ENCODE measurements around the gene FBLIM1. TPM values are rescaled to one million over a fixed set of nuclear protein-coding genes. Genes with fewer than 3 reads are reported as not detected.

The FBLIM1 gene
- total RNA-seq, 2 experiments from 2014 or later, result not detected

- ChIA-PET POLR2A (no interaction called here), CTCF (no interaction called here)
- Mint-ChIP-seq H3K9me3 (ENCODE audit: insufficient read depth) (no peaks in the 10 kb centered on the region), H3K4me1 (ENCODE audit: low read depth) (no peaks in the 10 kb centered on the region), H3K27ac (no peak overlapping the region), H3K27me3 (ENCODE audit: low read depth) (no peaks in the 10 kb centered on the region), H3K36me3 (ENCODE audit: low read depth) (peaks cover 9% of the 10 kb centered on the region), H3K4me3 (no peak overlapping the region)
- ATAC-seq, result no peak
- DNase-seq, result no peak
Observed at GRCh38 chr1:15733218-15733725, 25.3 kb upstream of the FBLIM1 start.

- H3K4me1 Mint-ChIP-seq (ENCODE audit: low read depth), result no peaks in the 10 kb centered on the region
- no peak overlapping the region for H3K4me3 Mint-ChIP-seq
- ChIA-PET CTCF (no interaction called here), POLR2A (no interaction called here)
- H3K9me3 Mint-ChIP-seq (ENCODE audit: insufficient read depth), result no peaks in the 10 kb centered on the region
- no peaks in the 10 kb centered on the region for H3K27me3 Mint-ChIP-seq (ENCODE audit: low read depth)
- peaks cover 9% of the 10 kb centered on the region for H3K36me3 Mint-ChIP-seq (ENCODE audit: low read depth)
- ATAC-seq, result no peak
- H3K27ac Mint-ChIP-seq, result no peak overlapping the region
- DNase-seq, result no peak
Observed at GRCh38 chr1:15733726-15734226, 24.8 kb upstream of the FBLIM1 start.

- H3K4me3 Mint-ChIP-seq, result no peak overlapping the region
- no peak for ATAC-seq
- peaks cover 9% of the 10 kb centered on the region for H3K36me3 Mint-ChIP-seq (ENCODE audit: low read depth)
- H3K4me1 Mint-ChIP-seq (ENCODE audit: low read depth), result no peaks in the 10 kb centered on the region
- H3K27ac Mint-ChIP-seq, result no peak overlapping the region
- no peaks in the 10 kb centered on the region for H3K27me3 Mint-ChIP-seq (ENCODE audit: low read depth)
- no peaks in the 10 kb centered on the region for H3K9me3 Mint-ChIP-seq (ENCODE audit: insufficient read depth)
- DNase-seq, result no peak
- ChIA-PET CTCF (no interaction called here), POLR2A (no interaction called here)
Observed at GRCh38 chr1:15734296-15734695, 24.3 kb upstream of the FBLIM1 start.

GRCh38 chr1:15734901-15735300, 23.7 kb upstream of the FBLIM1 start:
- no peaks in the 10 kb centered on the region for H3K27me3 Mint-ChIP-seq (ENCODE audit: low read depth)
- no peaks in the 10 kb centered on the region for H3K4me1 Mint-ChIP-seq (ENCODE audit: low read depth)
- no peak overlapping the region for H3K4me3 Mint-ChIP-seq
- no peak overlapping the region for H3K27ac Mint-ChIP-seq
- no peak for DNase-seq
- peaks cover 4% of the 10 kb centered on the region for H3K36me3 Mint-ChIP-seq (ENCODE audit: low read depth)
- ChIA-PET CTCF (no interaction called here), POLR2A (no interaction called here)
- ATAC-seq, result no peak
- H3K9me3 Mint-ChIP-seq (ENCODE audit: insufficient read depth), result no peaks in the 10 kb centered on the region

- CTCF ChIA-PET, result no interaction called here
- Mint-ChIP-seq H3K4me1 (ENCODE audit: low read depth) (no peaks in the 10 kb centered on the region), H3K4me3 (no peak overlapping the region), H3K9me3 (ENCODE audit: insufficient read depth) (no peaks in the 10 kb centered on the region), H3K27ac (no peak overlapping the region), H3K36me3 (ENCODE audit: low read depth) (peaks cover 4% of the 10 kb centered on the region), H3K27me3 (ENCODE audit: low read depth) (no peaks in the 10 kb centered on the region)
- no peak for ATAC-seq
- DNase-seq, result no peak
- POLR2A ChIA-PET, result no interaction called here
Observed at GRCh38 chr1:15735304-15736037, 23.1 kb upstream of the FBLIM1 start.

- no peak within 1 kb of the TSS for H3K4me3 Mint-ChIP-seq
- no peaks in the 10 kb centered on the region for H3K9me3 Mint-ChIP-seq (ENCODE audit: insufficient read depth)
- peaks cover 3% of the 10 kb centered on the region for H3K4me1 Mint-ChIP-seq (ENCODE audit: low read depth)
- no peak for ATAC-seq
- ChIA-PET CTCF (no interaction called here), POLR2A (interaction anchor here (0.7 kb wide), 1 partner anchor 12 kb away, joined by 3 read pairs; no protein-coding TSS in a partner anchor)
- no peaks in the 10 kb centered on the region for H3K27me3 Mint-ChIP-seq (ENCODE audit: low read depth)
- H3K36me3 Mint-ChIP-seq (ENCODE audit: low read depth), result peaks cover 4% of the 10 kb centered on the region
- H3K27ac Mint-ChIP-seq, result no peak within 1 kb of the TSS
- no peak for DNase-seq
Observed at GRCh38 chr1:15736038-15736891, 22.3 kb upstream of the FBLIM1 start, which contains the start of gene SLC25A34. TSS of gene SLC25A34 (plus strand) at chr1:15736258. CDS start at chr1:15736486, 228 bp downstream.

- H3K36me3 Mint-ChIP-seq (ENCODE audit: low read depth), result peaks cover 3% of the 10 kb centered on the region
- peaks cover 7% of the 10 kb centered on the region for H3K4me1 Mint-ChIP-seq (ENCODE audit: low read depth)
- no peak overlapping the region for H3K27ac Mint-ChIP-seq
- H3K9me3 Mint-ChIP-seq (ENCODE audit: insufficient read depth), result no peaks in the 10 kb centered on the region
- no peak overlapping the region for H3K4me3 Mint-ChIP-seq
- no peaks in the 10 kb centered on the region for H3K27me3 Mint-ChIP-seq (ENCODE audit: low read depth)
- ATAC-seq (no peak), DNase-seq (no peak)
- ChIA-PET POLR2A (interaction anchor here (0.7 kb wide), 1 partner anchor 11 kb away, joined by 3 read pairs; no protein-coding TSS in a partner anchor), CTCF (no interaction called here)
Observed at GRCh38 chr1:15736892-15737261, 21.7 kb upstream of the FBLIM1 start.

- CTCF ChIA-PET, result interaction anchor here (0.8 kb wide), 1 partner anchor 121 kb away, joined by 3 read pairs; no protein-coding TSS in a partner anchor
Observed at GRCh38 chr1:15737324-15738319, 21.0 kb upstream of the FBLIM1 start.

GRCh38 chr1:15738416-15739113, 20.0 kb upstream of the FBLIM1 start:
- Mint-ChIP-seq H3K4me3 (no peak overlapping the region), H3K4me1 (ENCODE audit: low read depth) (peaks cover 7% of the 10 kb centered on the region), H3K36me3 (ENCODE audit: low read depth) (no peaks in the 10 kb centered on the region), H3K9me3 (ENCODE audit: insufficient read depth) (no peaks in the 10 kb centered on the region), H3K27ac (no peak overlapping the region), H3K27me3 (ENCODE audit: low read depth) (no peaks in the 10 kb centered on the region)
- DNase-seq (no peak), ATAC-seq (no peak)
- CTCF ChIA-PET, result interaction anchor here (0.8 kb wide), 1 partner anchor 122 kb away, joined by 3 read pairs; no protein-coding TSS in a partner anchor
- POLR2A ChIA-PET, result interaction anchor here (0.5 kb wide), 1 partner anchor 205 kb away, joined by 3 read pairs; no protein-coding TSS in a partner anchor

More at GRCh38 chr1:15737324-15738319, 21.0 kb upstream of the FBLIM1 start:
- no peak for ATAC-seq
- Mint-ChIP-seq H3K4me3 (no peak overlapping the region), H3K4me1 (ENCODE audit: low read depth) (peaks cover 7% of the 10 kb centered on the region), H3K27me3 (ENCODE audit: low read depth) (no peaks in the 10 kb centered on the region), H3K36me3 (ENCODE audit: low read depth) (peaks cover 3% of the 10 kb centered on the region), H3K27ac (peak overlapping the region; percentile 14), H3K9me3 (ENCODE audit: insufficient read depth) (no peaks in the 10 kb centered on the region)
- POLR2A ChIA-PET, result interaction anchor here (0.7 kb wide), 1 partner anchor 10 kb away, joined by 3 read pairs; no protein-coding TSS in a partner anchor
- DNase-seq, result no peak

- H3K4me1 Mint-ChIP-seq (ENCODE audit: low read depth), result peaks cover 7% of the 10 kb centered on the region
- no peak overlapping the region for H3K4me3 Mint-ChIP-seq
- ChIA-PET CTCF (no interaction called here), POLR2A (no interaction called here)
- DNase-seq (no peak), ATAC-seq (no peak)
- no peak overlapping the region for H3K27ac Mint-ChIP-seq
- no peaks in the 10 kb centered on the region for H3K36me3 Mint-ChIP-seq (ENCODE audit: low read depth)
- H3K9me3 Mint-ChIP-seq (ENCODE audit: insufficient read depth), result no peaks in the 10 kb centered on the region
- no peaks in the 10 kb centered on the region for H3K27me3 Mint-ChIP-seq (ENCODE audit: low read depth)
Observed at GRCh38 chr1:15739259-15739658, 19.3 kb upstream of the FBLIM1 start.
